Measurements from ENCODE around the gene ITSN1.

ITSN1 gene

DNA sequence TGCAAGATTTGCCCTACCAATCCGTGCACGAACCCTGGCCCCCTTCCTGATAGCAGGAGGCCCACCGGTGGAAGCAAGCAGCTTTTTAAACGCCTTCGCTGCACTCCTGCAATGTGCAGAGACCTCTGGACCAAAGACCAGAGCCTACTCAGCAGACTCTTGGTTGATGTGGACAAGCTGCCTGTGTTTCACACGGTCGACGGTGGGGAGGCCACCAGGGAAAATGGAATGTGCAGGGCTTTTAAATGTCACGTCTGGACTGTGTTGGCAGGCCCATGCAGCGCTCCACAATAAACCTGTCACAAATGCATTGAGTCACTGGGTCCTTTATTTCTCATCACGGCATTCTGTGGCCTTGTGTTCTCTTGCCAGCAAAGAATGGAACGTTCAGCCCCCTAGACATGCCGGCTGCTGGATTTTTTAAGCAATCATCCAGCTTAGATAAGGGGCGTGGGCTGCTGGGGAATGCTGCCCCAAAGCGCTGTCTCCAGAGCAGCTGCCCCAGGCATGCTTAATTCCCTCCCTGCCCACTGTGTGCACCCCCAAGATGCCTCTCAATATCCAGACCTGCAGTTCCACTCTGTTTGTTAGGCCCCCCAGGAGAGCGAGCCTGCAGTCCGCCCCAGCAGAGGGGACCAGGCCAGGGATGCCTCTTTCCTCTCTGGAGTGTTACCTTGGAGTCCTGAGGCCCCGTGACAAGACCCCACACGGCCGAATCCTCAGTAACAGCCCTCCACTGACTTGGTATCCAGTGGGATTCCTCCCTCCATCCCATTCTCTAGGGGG, 202.0 kb downstream of the ITSN1 start:
- Histone ChIP-seq H4K8ac (ENCODE audit: low read depth, low read length) (peak overlapping the region; percentile 7), H3K36me3 (ENCODE audit: control insufficient read depth in 1 of 2, insufficient read depth in 2 of 2, low read length in 2 of 2) (peaks cover 3 to 6% of the 10 kb centered on the region in 2 experiments), H3K27ac (ENCODE audit: low read depth, low read length) (peak overlapping the region; percentile 66), H3K4ac (ENCODE audit: low read depth, low read length) (no peak overlapping the region), H3K4me1 (ENCODE audit: control insufficient read depth in 1 of 2, insufficient read depth in 2 of 2, low read length in 2 of 2) (peaks cover 29 to 42% of the 10 kb centered on the region in 2 experiments), H3K79me1 (ENCODE audit: low read length) (peaks cover 20% of the 10 kb centered on the region), H3K9me3 (ENCODE audit: insufficient read depth, low read depth, low read length) (peaks cover 4% of the 10 kb centered on the region), H3K14ac (ENCODE audit: low read length) (peak overlapping the region; percentile 18), H2BK5ac (ENCODE audit: low read depth, low read length, poor library complexity) (peak overlapping the region; percentile 10), H3K9ac (ENCODE audit: low read length) (no peak overlapping the region), H4K91ac (ENCODE audit: low read depth, low read length) (peak overlapping the region; percentile 70), H3K4me3 (ENCODE audit: low read depth, low read length) (no peak overlapping the region), H3K4me2 (ENCODE audit: low read length) (no peak overlapping the region), H3K23ac (ENCODE audit: low read length) (no peak overlapping the region), H2AFZ (ENCODE audit: insufficient read depth, low read length, poor library complexity) (no peak overlapping the region), H3K18ac (ENCODE audit: low read length) (peak overlapping the region; percentile 40), H4K12ac (ENCODE audit: low read depth, low read length) (no peak overlapping the region), H3K27me3 (ENCODE audit: insufficient read depth, low read length) (no peaks in the 10 kb centered on the region), H2BK120ac (ENCODE audit: insufficient read depth, low read length, poor library complexity) (peak overlapping the region; percentile 27), H2BK12ac (ENCODE audit: low read length) (peak overlapping the region; percentile 63), H2AK5ac (ENCODE audit: low read length) (peak overlapping the region; percentile 28), H3K79me2 (ENCODE audit: control insufficient read depth, insufficient read depth, low read length, poor library complexity) (no peaks in the 10 kb centered on the region)
- peak; percentile 20 to 55 for DNase-seq
- no CpG with 5 or more reads among the region's 20 CpGs for WGBS (ENCODE audit: extremely low coverage, insufficient coverage, insufficient read length)

DNA sequence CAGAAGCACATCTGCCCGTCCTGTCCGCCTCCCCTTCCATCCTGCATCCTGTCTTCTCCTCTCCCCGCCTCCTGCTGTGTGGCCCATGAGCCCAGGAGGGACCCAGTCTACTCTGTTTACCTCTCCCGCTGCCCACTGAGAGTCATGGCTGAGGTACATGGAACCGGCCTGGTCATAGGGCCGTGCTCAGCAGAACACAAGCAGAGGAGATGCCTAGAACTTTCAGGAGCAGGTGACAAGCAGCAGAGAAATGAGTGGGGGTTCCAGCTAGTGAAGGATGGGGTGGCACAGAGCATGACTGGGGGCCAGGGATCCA, 202.5 kb downstream of the ITSN1 start:
- peak overlapping the region; percentile 18 for H3K14ac ChIP-seq (ENCODE audit: low read length)
- H3K4ac ChIP-seq (ENCODE audit: low read depth, low read length), result peak overlapping the region; percentile 33
- no peak overlapping the region for H3K23ac ChIP-seq (ENCODE audit: low read length)
- H3K9me3 ChIP-seq (ENCODE audit: insufficient read depth, low read depth, low read length), result peaks cover 4% of the 10 kb centered on the region
- peaks cover 29 to 42% of the 10 kb centered on the region in 2 experiments for H3K4me1 ChIP-seq (ENCODE audit: control insufficient read depth in 1 of 2, insufficient read depth in 2 of 2, low read length in 2 of 2)
- no peak overlapping the region for H3K9ac ChIP-seq (ENCODE audit: low read length)
- no peak overlapping the region for H3K4me3 ChIP-seq (ENCODE audit: low read depth, low read length)
- H4K12ac ChIP-seq (ENCODE audit: low read depth, low read length), result no peak overlapping the region
- peak overlapping the region; percentile 66 for H3K27ac ChIP-seq (ENCODE audit: low read depth, low read length)
- peak overlapping the region; percentile 18 for H2BK5ac ChIP-seq (ENCODE audit: low read depth, low read length, poor library complexity)
- H3K79me1 ChIP-seq (ENCODE audit: low read length), result peaks cover 20% of the 10 kb centered on the region
- peak overlapping the region; percentile 27 for H2BK120ac ChIP-seq (ENCODE audit: insufficient read depth, low read length, poor library complexity)
- peak overlapping the region; percentile 70 for H4K91ac ChIP-seq (ENCODE audit: low read depth, low read length)
- H2BK12ac ChIP-seq (ENCODE audit: low read length), result peak overlapping the region; percentile 63
- no peaks in the 10 kb centered on the region for H3K79me2 ChIP-seq (ENCODE audit: control insufficient read depth, insufficient read depth, low read length, poor library complexity)
- no peak overlapping the region for H2AFZ ChIP-seq (ENCODE audit: insufficient read depth, low read length, poor library complexity)
- peak overlapping the region; percentile 7 for H4K8ac ChIP-seq (ENCODE audit: low read depth, low read length)
- peak overlapping the region; percentile 28 for H2AK5ac ChIP-seq (ENCODE audit: low read length)
- WGBS (ENCODE audit: extremely low coverage, insufficient coverage, insufficient read length), result no CpG with 5 or more reads among the region's 6 CpGs
- H3K27me3 ChIP-seq (ENCODE audit: insufficient read depth, low read length), result no peaks in the 10 kb centered on the region
- DNase-seq, result no peak
- H3K4me2 ChIP-seq (ENCODE audit: low read length), result no peak overlapping the region
- peak overlapping the region; percentile 40 for H3K18ac ChIP-seq (ENCODE audit: low read length)
- H3K36me3 ChIP-seq (ENCODE audit: control insufficient read depth in 1 of 2, insufficient read depth in 2 of 2, low read length in 2 of 2), result peaks cover 0 to under 1% of the 10 kb centered on the region in 2 experiments

DNA sequence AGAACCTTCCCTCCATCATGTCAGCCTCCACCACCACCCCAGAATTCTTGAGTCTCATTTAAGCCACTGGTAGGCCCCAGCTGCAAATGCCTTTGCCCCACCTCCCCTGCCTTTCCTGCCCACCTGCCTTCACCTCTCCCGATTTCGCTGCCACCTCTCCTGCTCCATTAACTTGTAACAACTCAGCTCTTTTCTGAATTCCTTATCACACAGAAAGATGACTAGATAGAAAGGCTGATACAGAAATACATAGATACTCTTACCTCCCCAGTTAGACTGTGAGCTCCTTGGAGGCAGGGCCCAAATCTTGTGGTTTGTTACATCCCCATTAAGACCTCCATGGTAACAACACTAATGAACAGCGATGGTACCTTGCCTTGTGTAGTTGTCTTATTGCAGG, 203.8 kb downstream of the ITSN1 start:
- H3K4ac ChIP-seq (ENCODE audit: low read depth, low read length), result no peak overlapping the region
- H2BK12ac ChIP-seq (ENCODE audit: low read length), result no peak overlapping the region
- no peak overlapping the region for H2AK5ac ChIP-seq (ENCODE audit: low read length)
- no peak for DNase-seq
- H4K12ac ChIP-seq (ENCODE audit: low read depth, low read length), result no peak overlapping the region
- H3K9me3 ChIP-seq (ENCODE audit: insufficient read depth, low read depth, low read length), result peaks cover 4% of the 10 kb centered on the region
- H3K79me2 ChIP-seq (ENCODE audit: control insufficient read depth, insufficient read depth, low read length, poor library complexity), result no peaks in the 10 kb centered on the region
- H3K4me3 ChIP-seq (ENCODE audit: low read depth, low read length), result no peak overlapping the region
- H4K8ac ChIP-seq (ENCODE audit: low read depth, low read length), result no peak overlapping the region
- H3K79me1 ChIP-seq (ENCODE audit: low read length), result peaks cover 20% of the 10 kb centered on the region
- peak overlapping the region; percentile 0 for H4K91ac ChIP-seq (ENCODE audit: low read depth, low read length)
- no peak overlapping the region for H3K9ac ChIP-seq (ENCODE audit: low read length)
- no peak overlapping the region for H2BK5ac ChIP-seq (ENCODE audit: low read depth, low read length, poor library complexity)
- no peaks in the 10 kb centered on the region for H3K27me3 ChIP-seq (ENCODE audit: insufficient read depth, low read length)
- no peak overlapping the region for H2BK120ac ChIP-seq (ENCODE audit: insufficient read depth, low read length, poor library complexity)
- H3K23ac ChIP-seq (ENCODE audit: low read length), result no peak overlapping the region
- H3K27ac ChIP-seq (ENCODE audit: low read depth, low read length), result no peak overlapping the region
- peaks cover 29 to 42% of the 10 kb centered on the region in 2 experiments for H3K4me1 ChIP-seq (ENCODE audit: control insufficient read depth in 1 of 2, insufficient read depth in 2 of 2, low read length in 2 of 2)
- WGBS (ENCODE audit: extremely low coverage, insufficient coverage, insufficient read length), result no CpG with 5 or more reads among the region's 3 CpGs
- no peak overlapping the region for H3K18ac ChIP-seq (ENCODE audit: low read length)
- no peaks in the 10 kb centered on the region for H3K36me3 ChIP-seq (ENCODE audit: control insufficient read depth in 1 of 2, insufficient read depth in 2 of 2, low read length in 2 of 2)
- H2AFZ ChIP-seq (ENCODE audit: insufficient read depth, low read length, poor library complexity), result no peak overlapping the region
- H3K4me2 ChIP-seq (ENCODE audit: low read length), result no peak overlapping the region
- H3K14ac ChIP-seq (ENCODE audit: low read length), result peak overlapping the region; percentile 2

DNA sequence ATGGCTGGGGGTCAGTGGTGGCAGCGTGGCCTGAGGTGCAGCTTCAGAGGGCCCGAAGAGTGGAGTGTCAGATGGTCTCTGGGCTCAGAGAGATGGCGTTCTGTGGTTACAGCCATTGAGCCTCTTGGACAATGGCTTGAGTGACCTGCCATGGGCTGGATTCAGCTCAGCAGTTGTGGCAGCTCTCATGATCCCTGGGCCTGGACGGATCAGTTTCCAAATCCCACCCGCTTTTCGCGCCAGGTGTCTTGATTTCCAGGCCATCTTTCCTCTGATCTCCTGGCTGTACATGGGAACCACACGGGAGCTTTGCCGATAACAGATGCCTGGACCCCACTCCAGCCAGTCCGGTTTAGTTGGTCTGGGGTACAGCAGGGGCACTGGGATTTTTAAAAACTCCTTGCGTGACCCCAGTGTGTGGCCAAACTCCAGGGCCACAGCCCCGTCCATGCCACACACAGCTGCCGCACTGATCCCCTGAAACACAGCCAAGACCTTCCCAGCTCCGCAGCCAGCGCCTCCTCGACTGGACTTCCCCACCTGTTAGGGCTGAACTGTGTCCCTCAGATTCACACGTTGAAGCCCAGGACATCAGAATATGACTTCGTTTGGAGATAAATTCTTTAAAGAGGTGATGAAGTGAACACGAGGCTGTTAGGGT, 205.4 kb downstream of the ITSN1 start:
- Histone ChIP-seq H3K4ac (ENCODE audit: low read depth, low read length) (no peak overlapping the region), H3K4me3 (ENCODE audit: low read depth, low read length) (no peak overlapping the region), H2BK12ac (ENCODE audit: low read length) (peak overlapping the region; percentile 15), H3K23ac (ENCODE audit: low read length) (no peak overlapping the region), H4K12ac (ENCODE audit: low read depth, low read length) (no peak overlapping the region), H3K9ac (ENCODE audit: low read length) (no peak overlapping the region), H3K27ac (ENCODE audit: low read depth, low read length) (no peak overlapping the region), H2AFZ (ENCODE audit: insufficient read depth, low read length, poor library complexity) (no peak overlapping the region), H3K79me1 (ENCODE audit: low read length) (peaks cover 20% of the 10 kb centered on the region), H3K14ac (ENCODE audit: low read length) (peak overlapping the region; percentile 21), H2BK5ac (ENCODE audit: low read depth, low read length, poor library complexity) (no peak overlapping the region), H3K9me3 (ENCODE audit: insufficient read depth, low read depth, low read length) (peaks cover 4% of the 10 kb centered on the region), H3K27me3 (ENCODE audit: insufficient read depth, low read length) (no peaks in the 10 kb centered on the region), H3K4me2 (ENCODE audit: low read length) (no peak overlapping the region), H3K79me2 (ENCODE audit: control insufficient read depth, insufficient read depth, low read length, poor library complexity) (no peaks in the 10 kb centered on the region), H3K36me3 (ENCODE audit: control insufficient read depth in 1 of 2, insufficient read depth in 2 of 2, low read length in 2 of 2) (no peaks in the 10 kb centered on the region), H3K18ac (ENCODE audit: low read length) (no peak overlapping the region), H4K91ac (ENCODE audit: low read depth, low read length) (peak overlapping the region; percentile 32), H3K4me1 (ENCODE audit: control insufficient read depth in 1 of 2, insufficient read depth in 2 of 2, low read length in 2 of 2) (peaks cover 27 to 39% of the 10 kb centered on the region in 2 experiments), H4K8ac (ENCODE audit: low read depth, low read length) (no peak overlapping the region), H2BK120ac (ENCODE audit: insufficient read depth, low read length, poor library complexity) (peak overlapping the region; percentile 64), H2AK5ac (ENCODE audit: low read length) (peak overlapping the region; percentile 66)
- no CpG with 5 or more reads among the region's 19 CpGs for WGBS (ENCODE audit: extremely low coverage, insufficient coverage, insufficient read length)
- no peak for DNase-seq
